ENCODE data around the gene RTN4RL1.

DNA sequence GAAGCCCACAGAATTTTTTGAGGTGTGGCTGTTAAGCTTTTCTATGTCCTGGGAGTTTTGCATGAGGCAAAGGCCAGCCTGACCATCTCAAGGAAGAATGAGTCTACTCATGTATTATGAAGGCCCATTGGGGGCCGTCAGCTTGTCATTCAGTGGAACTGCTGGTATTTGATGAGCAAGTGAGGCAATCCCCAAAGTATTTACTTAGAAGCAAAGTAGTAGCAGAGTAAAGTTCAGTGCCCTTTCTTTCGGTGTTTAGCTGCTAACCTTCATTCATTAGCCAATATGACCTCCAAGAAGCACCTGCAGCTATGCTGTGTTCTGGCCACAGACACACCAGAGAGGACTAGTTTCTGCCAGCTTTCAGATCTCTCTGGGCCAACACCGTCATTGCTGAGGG, 115.1 kb downstream of the RTN4RL1 start:
- TF ChIP-seq, protein P1, sequence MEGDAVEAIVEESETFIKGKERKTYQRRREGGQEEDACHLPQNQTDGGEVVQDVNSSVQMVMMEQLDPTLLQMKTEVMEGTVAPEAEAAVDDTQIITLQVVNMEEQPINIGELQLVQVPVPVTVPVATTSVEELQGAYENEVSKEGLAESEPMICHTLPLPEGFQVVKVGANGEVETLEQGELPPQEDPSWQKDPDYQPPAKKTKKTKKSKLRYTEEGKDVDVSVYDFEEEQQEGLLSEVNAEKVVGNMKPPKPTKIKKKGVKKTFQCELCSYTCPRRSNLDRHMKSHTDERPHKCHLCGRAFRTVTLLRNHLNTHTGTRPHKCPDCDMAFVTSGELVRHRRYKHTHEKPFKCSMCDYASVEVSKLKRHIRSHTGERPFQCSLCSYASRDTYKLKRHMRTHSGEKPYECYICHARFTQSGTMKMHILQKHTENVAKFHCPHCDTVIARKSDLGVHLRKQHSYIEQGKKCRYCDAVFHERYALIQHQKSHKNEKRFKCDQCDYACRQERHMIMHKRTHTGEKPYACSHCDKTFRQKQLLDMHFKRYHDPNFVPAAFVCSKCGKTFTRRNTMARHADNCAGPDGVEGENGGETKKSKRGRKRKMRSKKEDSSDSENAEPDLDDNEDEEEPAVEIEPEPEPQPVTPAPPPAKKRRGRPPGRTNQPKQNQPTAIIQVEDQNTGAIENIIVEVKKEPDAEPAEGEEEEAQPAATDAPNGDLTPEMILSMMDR (IDR thresholded peaks at IDR 0.05; ENCODE audit: low read depth, low read length, poor library complexity, severe bottlenecking): no peak
- no peak for TF ChIP-seq EZH2phosphoT487 (IDR thresholded peaks at IDR 0.05; ENCODE audit: borderline replicate concordance, low read length)
